ENCODE results near the gene COL26A1. TPM values are rescaled to one million over a fixed set of nuclear protein-coding genes. Genes with fewer than 3 reads are reported as not detected.

COL26A1 gene
- total RNA-seq, 1 donor from 2014 or later, result 7.8 TPM

DNA sequence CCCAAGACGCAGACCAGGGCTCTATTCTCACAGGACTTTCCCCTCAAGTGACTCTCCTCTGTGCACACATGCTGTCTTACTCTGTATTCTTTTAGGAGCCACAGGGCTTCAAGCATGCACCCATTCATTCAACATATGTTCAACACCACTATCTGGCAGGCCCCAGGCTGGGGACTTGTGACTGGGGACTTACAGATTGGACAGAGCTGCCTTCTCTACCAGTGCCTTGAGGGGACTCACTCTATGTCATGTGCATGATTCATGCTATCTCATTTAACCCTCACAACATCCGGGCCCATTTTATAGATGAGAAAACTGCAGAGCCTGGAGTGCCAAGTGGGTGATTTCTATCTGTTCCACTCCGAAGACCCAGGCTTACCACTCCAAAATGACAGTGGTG, 232.1 kb downstream of the COL26A1 start:
- Histone ChIP-seq H3K9ac (ENCODE audit: low read depth in 1 of 3, low read length in 3 of 3) (no peak overlapping the region), H3K4me1 (ENCODE audit: control insufficient read depth in 3 of 3, insufficient read depth in 3 of 3, low read length in 3 of 3) (peaks cover 0 to 5% (median 0%) of the 10 kb centered on the region in 3 donors), H3K4me3 (ENCODE audit: low read length in 3 of 3) (no peak overlapping the region), H3K36me3 (ENCODE audit: control insufficient read depth in 3 of 3, insufficient read depth in 3 of 3, low read length in 3 of 3) (no peaks in the 10 kb centered on the region), H3K27me3 (ENCODE audit: control insufficient read depth in 3 of 3, insufficient read depth in 3 of 3, low read length in 3 of 3) (no peaks in the 10 kb centered on the region), H3K27ac (ENCODE audit: low read depth, low read length) (no peak overlapping the region), H3K9me3 (ENCODE audit: control insufficient read depth in 3 of 3, low read length in 3 of 3) (no peaks in the 10 kb centered on the region)

DNA sequence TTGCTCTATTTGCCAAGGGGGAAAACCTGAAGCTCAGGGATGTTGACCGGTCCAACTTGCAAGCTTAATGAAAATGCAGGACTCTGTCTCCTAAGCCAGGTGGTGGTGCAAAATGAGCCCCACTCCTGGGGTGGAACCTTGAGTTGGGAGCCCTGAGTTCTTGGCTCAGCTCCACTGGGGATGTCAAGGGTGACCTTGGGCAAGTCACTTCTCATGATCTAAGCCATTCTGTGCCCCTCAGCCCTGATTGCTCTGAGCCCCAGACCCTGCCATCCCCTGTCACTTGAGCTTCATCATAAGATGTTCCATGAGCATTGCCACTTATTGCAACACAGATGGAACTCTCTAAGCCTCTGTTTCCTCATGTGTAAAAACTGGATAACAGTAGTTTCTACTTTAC, 232.6 kb downstream of the COL26A1 start:
- H3K4me1 ChIP-seq (ENCODE audit: control insufficient read depth in 3 of 3, insufficient read depth in 3 of 3, low read length in 3 of 3), result peaks cover 0 to 5% (median 0%) of the 10 kb centered on the region in 3 donors
- H3K36me3 ChIP-seq (ENCODE audit: control insufficient read depth in 3 of 3, insufficient read depth in 3 of 3, low read length in 3 of 3), result no peaks in the 10 kb centered on the region
- H3K9ac ChIP-seq (ENCODE audit: low read depth in 1 of 3, low read length in 3 of 3), result no peak overlapping the region
- H3K27ac ChIP-seq (ENCODE audit: low read depth, low read length), result no peak overlapping the region
- no peaks in the 10 kb centered on the region for H3K27me3 ChIP-seq (ENCODE audit: control insufficient read depth in 3 of 3, insufficient read depth in 3 of 3, low read length in 3 of 3)
- H3K9me3 ChIP-seq (ENCODE audit: control insufficient read depth in 3 of 3, low read length in 3 of 3), result no peaks in the 10 kb centered on the region
- H3K4me3 ChIP-seq (ENCODE audit: low read length in 3 of 3), result no peak overlapping the region

- Histone ChIP-seq H3K27ac (ENCODE audit: low read depth, low read length) (no peak overlapping the region), H3K9me3 (ENCODE audit: control insufficient read depth in 3 of 3, low read length in 3 of 3) (no peaks in the 10 kb centered on the region), H3K4me3 (ENCODE audit: low read length in 3 of 3) (no peak overlapping the region), H3K36me3 (ENCODE audit: control insufficient read depth in 3 of 3, insufficient read depth in 3 of 3, low read length in 3 of 3) (no peaks in the 10 kb centered on the region), H3K4me1 (ENCODE audit: control insufficient read depth in 3 of 3, insufficient read depth in 3 of 3, low read length in 3 of 3) (peaks cover 0 to 5% (median 0%) of the 10 kb centered on the region in 3 donors), H3K27me3 (ENCODE audit: control insufficient read depth in 3 of 3, insufficient read depth in 3 of 3, low read length in 3 of 3) (no peaks in the 10 kb centered on the region), H3K9ac (ENCODE audit: low read depth in 1 of 3, low read length in 3 of 3) (no peak overlapping the region)
These were observed 233.3 kb downstream of the COL26A1 start for GRCh38 chr7:101595766-101596537.

DNA sequence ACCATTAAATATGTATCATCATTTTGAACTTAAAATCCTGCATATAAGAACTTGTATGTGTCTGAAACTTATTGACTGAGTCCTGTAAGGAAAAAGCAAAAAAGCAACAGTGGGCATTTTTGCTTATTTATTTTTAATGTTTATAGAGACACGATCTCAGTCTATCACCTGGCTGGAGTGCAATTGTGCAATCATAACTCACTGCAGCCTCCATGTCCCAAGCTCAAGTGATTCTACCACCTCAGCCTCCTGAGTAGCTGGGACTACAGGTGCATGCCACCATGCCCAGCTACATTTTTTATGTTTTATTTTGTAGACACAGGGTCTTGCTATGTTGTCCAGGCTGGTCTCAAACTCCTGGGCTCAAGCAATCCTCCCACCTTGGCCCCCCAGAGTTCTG, 234.2 kb downstream of the COL26A1 start:
- Histone ChIP-seq H3K36me3 (ENCODE audit: control insufficient read depth in 3 of 3, insufficient read depth in 3 of 3, low read length in 3 of 3) (no peaks in the 10 kb centered on the region), H3K4me3 (ENCODE audit: low read length in 3 of 3) (no peak overlapping the region), H3K4me1 (ENCODE audit: control insufficient read depth in 3 of 3, insufficient read depth in 3 of 3, low read length in 3 of 3) (peaks cover 0 to 5% (median under 1%) of the 10 kb centered on the region in 3 donors), H3K27ac (ENCODE audit: low read depth, low read length) (no peak overlapping the region), H3K9me3 (ENCODE audit: control insufficient read depth in 3 of 3, low read length in 3 of 3) (no peaks in the 10 kb centered on the region), H3K9ac (ENCODE audit: low read depth in 1 of 3, low read length in 3 of 3) (no peak overlapping the region), H3K27me3 (ENCODE audit: control insufficient read depth in 3 of 3, insufficient read depth in 3 of 3, low read length in 3 of 3) (no peaks in the 10 kb centered on the region)

DNA sequence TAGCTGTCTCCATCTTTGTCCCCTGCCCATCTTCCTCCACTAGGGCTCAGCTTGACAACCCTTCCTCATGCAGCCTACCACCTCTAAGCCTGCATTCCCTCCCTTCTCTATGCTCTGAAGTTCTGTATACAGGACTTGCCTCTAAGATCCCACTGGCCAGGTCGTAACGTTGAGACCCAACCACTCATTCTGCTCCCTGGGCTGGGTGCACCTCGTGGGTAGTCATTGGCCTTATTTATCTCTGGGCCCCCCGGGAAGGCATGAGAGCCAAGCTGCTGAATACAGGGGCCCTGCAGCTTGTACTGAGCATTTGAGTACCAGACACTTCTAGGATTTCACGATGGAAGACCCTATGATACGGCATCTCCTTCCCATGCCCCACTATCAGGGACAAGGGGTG, 235.3 kb downstream of the COL26A1 start:
- H3K4me1 ChIP-seq (ENCODE audit: control insufficient read depth in 3 of 3, insufficient read depth in 3 of 3, low read length in 3 of 3), result peaks cover 0 to 9% (median 6%) of the 10 kb centered on the region in 3 donors
- H3K36me3 ChIP-seq (ENCODE audit: control insufficient read depth in 3 of 3, insufficient read depth in 3 of 3, low read length in 3 of 3), result no peaks in the 10 kb centered on the region
- H3K9ac ChIP-seq (ENCODE audit: low read depth in 1 of 3, low read length in 3 of 3), result no peak overlapping the region
- H3K9me3 ChIP-seq (ENCODE audit: control insufficient read depth in 3 of 3, low read length in 3 of 3), result no peaks in the 10 kb centered on the region
- H3K27ac ChIP-seq (ENCODE audit: low read depth, low read length), result no peak overlapping the region
- H3K27me3 ChIP-seq (ENCODE audit: control insufficient read depth in 3 of 3, insufficient read depth in 3 of 3, low read length in 3 of 3), result no peaks in the 10 kb centered on the region
- H3K4me3 ChIP-seq (ENCODE audit: low read length in 3 of 3), result no peak overlapping the region

- H3K9me3 ChIP-seq (ENCODE audit: control insufficient read depth in 3 of 3, low read length in 3 of 3), result no peaks in the 10 kb centered on the region
- no peak overlapping the region for H3K27ac ChIP-seq (ENCODE audit: low read depth, low read length)
- peak overlapping the region in 1 of 3 donors; percentile 25 for H3K9ac ChIP-seq (ENCODE audit: low read depth in 1 of 3, low read length in 3 of 3)
- H3K36me3 ChIP-seq (ENCODE audit: control insufficient read depth in 3 of 3, insufficient read depth in 3 of 3, low read length in 3 of 3), result no peaks in the 10 kb centered on the region
- no peak overlapping the region for H3K4me3 ChIP-seq (ENCODE audit: low read length in 3 of 3)
- peaks cover 0 to 11% (median 9%) of the 10 kb centered on the region in 3 donors for H3K4me1 ChIP-seq (ENCODE audit: control insufficient read depth in 3 of 3, insufficient read depth in 3 of 3, low read length in 3 of 3)
- H3K27me3 ChIP-seq (ENCODE audit: control insufficient read depth in 3 of 3, insufficient read depth in 3 of 3, low read length in 3 of 3), result no peaks in the 10 kb centered on the region
These were observed 235.8 kb downstream of the COL26A1 start for GRCh38 chr7:101598422-101598985.

GRCh38 chr7:101598986-101599771, 236.5 kb downstream of the COL26A1 start:
- Histone ChIP-seq H3K9ac (ENCODE audit: low read depth in 1 of 3, low read length in 3 of 3) (peak overlapping the region in 1 of 3 donors; percentile 25), H3K4me3 (ENCODE audit: low read length in 3 of 3) (no peak overlapping the region), H3K27me3 (ENCODE audit: control insufficient read depth in 3 of 3, insufficient read depth in 3 of 3, low read length in 3 of 3) (no peaks in the 10 kb centered on the region), H3K9me3 (ENCODE audit: control insufficient read depth in 3 of 3, low read length in 3 of 3) (no peaks in the 10 kb centered on the region), H3K27ac (ENCODE audit: low read depth, low read length) (no peak overlapping the region), H3K36me3 (ENCODE audit: control insufficient read depth in 3 of 3, insufficient read depth in 3 of 3, low read length in 3 of 3) (no peaks in the 10 kb centered on the region), H3K4me1 (ENCODE audit: control insufficient read depth in 3 of 3, insufficient read depth in 3 of 3, low read length in 3 of 3) (peaks cover 0 to 11% (median 9%) of the 10 kb centered on the region in 3 donors)

DNA sequence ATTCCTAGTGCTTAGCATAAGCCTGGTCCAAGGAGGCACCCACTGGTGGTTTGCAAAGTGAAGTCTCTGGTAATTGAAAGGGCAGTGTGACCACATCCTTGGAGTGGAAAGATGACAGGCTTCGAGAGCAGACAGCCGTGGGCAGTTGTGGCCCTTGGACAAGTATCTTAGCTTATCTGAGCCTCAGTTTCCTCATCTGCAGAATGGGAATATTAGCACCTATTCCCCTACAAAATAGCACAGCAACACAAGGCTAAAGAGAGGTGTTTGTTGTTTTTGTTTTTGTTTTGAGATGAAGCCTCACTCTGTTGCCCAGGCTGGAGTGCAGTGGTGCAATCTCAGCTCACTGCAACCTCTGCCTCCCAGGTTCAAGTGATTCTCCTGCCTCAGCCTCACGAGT, 237.1 kb downstream of the COL26A1 start:
- no peak overlapping the region for H3K27ac ChIP-seq (ENCODE audit: low read depth, low read length)
- no peak overlapping the region for H3K9ac ChIP-seq (ENCODE audit: low read depth in 1 of 3, low read length in 3 of 3)
- H3K27me3 ChIP-seq (ENCODE audit: control insufficient read depth in 3 of 3, insufficient read depth in 3 of 3, low read length in 3 of 3), result no peaks in the 10 kb centered on the region

GRCh38 chr7:101602082-101602481, 239.4 kb downstream of the COL26A1 start:
- H3K4me3 ChIP-seq (ENCODE audit: low read length in 3 of 3), result no peak overlapping the region
- peaks cover 0 to 11% (median 9%) of the 10 kb centered on the region in 3 donors for H3K4me1 ChIP-seq (ENCODE audit: control insufficient read depth in 3 of 3, insufficient read depth in 3 of 3, low read length in 3 of 3)
- no peaks in the 10 kb centered on the region for H3K9me3 ChIP-seq (ENCODE audit: control insufficient read depth in 3 of 3, low read length in 3 of 3)
- no peak overlapping the region for H3K9ac ChIP-seq (ENCODE audit: low read depth in 1 of 3, low read length in 3 of 3)
- H3K36me3 ChIP-seq (ENCODE audit: control insufficient read depth in 3 of 3, insufficient read depth in 3 of 3, low read length in 3 of 3), result no peaks in the 10 kb centered on the region
- no peak overlapping the region for H3K27ac ChIP-seq (ENCODE audit: low read depth, low read length)
- no peaks in the 10 kb centered on the region for H3K27me3 ChIP-seq (ENCODE audit: control insufficient read depth in 3 of 3, insufficient read depth in 3 of 3, low read length in 3 of 3)

More for the DNA sequence above, 237.1 kb downstream of the COL26A1 start:
- Histone ChIP-seq H3K36me3 (ENCODE audit: control insufficient read depth in 3 of 3, insufficient read depth in 3 of 3, low read length in 3 of 3) (no peaks in the 10 kb centered on the region), H3K4me1 (ENCODE audit: control insufficient read depth in 3 of 3, insufficient read depth in 3 of 3, low read length in 3 of 3) (peaks cover 0 to 11% (median 9%) of the 10 kb centered on the region in 3 donors), H3K9me3 (ENCODE audit: control insufficient read depth in 3 of 3, low read length in 3 of 3) (no peaks in the 10 kb centered on the region), H3K4me3 (ENCODE audit: low read length in 3 of 3) (no peak overlapping the region)
